HepG2 (cell line): ENCODE results near the gene TBC1D16. TPM values are rescaled to one million over a fixed set of nuclear protein-coding genes. Genes with fewer than 3 reads are reported as not detected.
A peak's percentile ranks its signal among the peaks of the same experiment; 100 is the strongest.

Experiments
- ATF7-NPFF ChIP-seq: sonication (generic); formaldehyde crosslinking; IDR thresholded peaks from 2 replicates; pipeline ENCODE4 v1.8.1; 2023; ENCODE audit warnings: mild to moderate bottlenecking, low read depth, missing genetic modification reagents, moderate library complexity
- BCL6 ChIP-seq: IDR thresholded peaks from 2 replicates; pipeline ENCODE4 v1.6.1; 2016; ENCODE audit warnings: missing genetic modification reagents, missing compliant biosample characterization
- ERF ChIP-seq: IDR thresholded peaks from 2 replicates; pipeline ENCODE4 v1.6.1; 2018; ENCODE audit warnings: missing biosample characterization, missing genetic modification reagents
- FOXA3 ChIP-seq: IDR thresholded peaks from 2 replicates; pipeline ENCODE4 v1.6.1; 2016; ENCODE audit warnings: missing genetic modification reagents, missing compliant biosample characterization
- IRF2 ChIP-seq: IDR thresholded peaks from 2 replicates; pipeline ENCODE4 v1.6.1; 2018; ENCODE audit warnings: missing genetic modification reagents, missing compliant biosample characterization
- MTA1 ChIP-seq: sonication (generic); formaldehyde crosslinking; IDR thresholded peaks from 2 replicates; pipeline ENCODE4 v1.4.0; 2020; ENCODE audit warnings: missing genetic modification reagents, mild to moderate bottlenecking, borderline replicate concordance
- MXI1 ChIP-seq: IDR thresholded peaks from 3 replicates; pipeline ENCODE4 v1.6.1; 2012; ENCODE audit warnings: low read depth, low read length, inconsistent platforms, borderline replicate concordance
- NFIB ChIP-seq: sonication (generic); formaldehyde crosslinking; IDR thresholded peaks from 2 replicates; pipeline ENCODE4 v1.9.0; 2021; ENCODE audit warnings: missing genetic modification reagents, mild to moderate bottlenecking, borderline replicate concordance
- NR2F1 ChIP-seq, 2 experiments: fragments of 450-650 bp in 1 of 2; formaldehyde crosslinking in 1 of 2; IDR thresholded peaks; 2 replicates each; pipeline versions ENCODE4 v1.5.0 to v1.6.1; 2016 to 2020; ENCODE audit warnings: mild to moderate bottlenecking in 1 of 2, missing compliant biosample characterization in 1 of 2, missing genetic modification reagents in 1 of 2, moderate library complexity in 1 of 2
- PHF5A ChIP-seq: IDR thresholded peaks from one replicate; pipeline ENCODE4 v1.6.1; 2018; ENCODE audit warnings: low read depth, missing genetic modification reagents; ENCODE audit not compliant: unreplicated experiment
- PHF8 ChIP-seq: sonication (generic); formaldehyde crosslinking; IDR thresholded peaks from 2 replicates; pipeline ENCODE4 v1.5.0; 2020; ENCODE audit warnings: missing genetic modification reagents
- REXO4 ChIP-seq: sonication (generic); formaldehyde crosslinking; IDR thresholded peaks from 2 replicates; pipeline ENCODE4 v1.8.0; 2022; ENCODE audit warnings: missing genetic modification reagents, mild to moderate bottlenecking, borderline replicate concordance
- RXRB ChIP-seq: IDR thresholded peaks from 2 replicates; pipeline ENCODE4 v1.6.1; 2016; ENCODE audit warnings: borderline replicate concordance, missing genetic modification reagents, missing compliant biosample characterization
- SAP130 ChIP-seq: IDR thresholded peaks from 2 replicates; pipeline ENCODE4 v1.6.1; 2016; ENCODE audit warnings: low read depth
- U2AF2 ChIP-seq: fragments of 200-400 bp; formaldehyde crosslinking; IDR thresholded peaks from 2 replicates; pipeline ENCODE4 v1.6.1; 2017; ENCODE audit warnings: low read depth, mild to moderate bottlenecking, low read length
- ZNF225 ChIP-seq: sonication (generic); formaldehyde crosslinking; IDR thresholded peaks from 2 replicates; pipeline ENCODE4 v1.4.0; 2020; ENCODE audit warnings: mild to moderate bottlenecking, missing genetic modification reagents
- ZNF24 ChIP-seq: fragments of 450-650 bp; IDR thresholded peaks from 2 replicates; pipeline ENCODE4 v1.6.1; 2017; ENCODE audit warnings: antibody characterized with exemption, mild to moderate bottlenecking
- ZNF501 ChIP-seq: sonication (generic); formaldehyde crosslinking; IDR thresholded peaks from 2 replicates; pipeline ENCODE4 v1.5.1; 2020; ENCODE audit warnings: mild to moderate bottlenecking, moderate library complexity, missing genetic modification reagents
- polyA plus RNA-seq, 8 experiments: library from polyadenylated mRNA; depleted of rRNA in 3 of 8; stranded (reverse) in 7 of 8; unstranded in 1 of 8; fragments of >200 nt; fragmentation: Illumina TruSeq in 4 of 8; extraction: Trizol in 4 of 8; gene quantifications; 2 replicates each; pipeline versions ENCODE4 v1.2.1 to v1.2.3, GENCODE V29; 2011 to 2016; ENCODE audit warnings: low read depth in 4 of 8, missing spikeins in 1 of 8, mixed read lengths in 1 of 8; ENCODE audit not compliant: insufficient read depth in 1 of 8
- total RNA-seq, 5 experiments: library from RNA; depleted of rRNA; stranded (reverse); fragments of >200 nt; fragmentation: Illumina TruSeq; extraction: Trizol; gene quantifications; 2 replicates each; pipeline ENCODE4 v1.2.3, GENCODE V29; 2016; ENCODE audit warnings: low read depth in 1 of 5
- TF ChIP-seq, protein P1 (sequence below): IDR thresholded peaks from 2 replicates; pipeline ENCODE4 v1.6.1; 2012; ENCODE audit warnings: low read depth, low read length, improper control_type of control experiment
- TF ChIP-seq, protein P2 (sequence below): sonication (generic); formaldehyde crosslinking; IDR thresholded peaks from 2 replicates; pipeline ENCODE4 v1.5.1; 2020; ENCODE audit warnings: mild to moderate bottlenecking, missing genetic modification reagents, moderate library complexity

Gene TBC1D16
- total and polyA plus RNA-seq, 2 of the 13 experiments (the other 11 are each of a cell fraction or from before 2014, with no cell fraction given), result 14.9 to 24.9 TPM

DNA sequence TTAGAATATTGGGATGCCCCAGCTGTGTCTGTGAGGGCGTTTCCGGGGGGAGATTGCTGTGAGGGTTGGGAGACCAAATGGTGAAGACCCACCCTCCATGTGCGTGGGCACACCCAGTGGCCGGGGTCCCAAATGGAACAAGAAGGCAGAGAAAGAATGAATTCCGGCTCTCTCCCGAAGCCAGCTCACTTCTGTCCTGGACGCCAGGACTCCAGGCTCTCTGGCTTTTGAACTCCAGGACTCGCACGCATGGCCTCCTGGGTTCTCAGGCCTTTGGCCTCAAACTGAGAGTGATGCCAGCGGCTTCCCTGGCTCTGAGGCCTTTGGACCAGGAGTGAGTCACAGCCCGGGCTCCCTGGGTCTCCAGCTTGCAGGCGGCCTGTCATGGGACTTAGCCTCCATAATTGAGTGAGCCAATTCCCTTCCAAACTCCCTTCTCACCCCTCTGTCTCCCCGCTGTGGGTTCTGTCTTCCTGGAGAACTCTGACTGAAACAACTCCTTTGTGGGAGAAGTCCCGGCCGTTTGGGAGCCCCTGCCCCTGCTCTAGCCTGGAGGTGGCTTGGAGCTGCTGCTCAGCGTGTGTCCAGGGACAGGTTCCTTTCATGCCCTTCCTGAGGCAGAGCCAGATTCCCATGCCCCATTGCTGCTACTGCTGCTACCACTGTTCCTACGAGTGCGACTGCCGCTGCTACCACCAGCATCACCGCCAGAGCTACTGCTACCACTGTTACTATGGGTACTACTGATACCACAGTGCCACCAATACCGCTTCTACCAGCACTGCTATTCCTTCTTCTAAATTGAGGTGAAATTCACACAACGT is 146.6 kb downstream of the TBC1D16 start (continued):
- TF ChIP-seq U2AF2 (no peak), SAP130 (CRISPR knock-in tag) (peak; percentile 61; the same call in 1 of the 2 replicates), ERF (CRISPR knock-in tag) (peak; percentile 65; the same call in 1 of the 2 replicates), NR2F1 (CRISPR knock-in tag; IDR thresholded peaks at IDR 0.05) (no peak), ZNF225 (CRISPR knock-in tag) (no peak), RXRB (CRISPR knock-in tag) (peak; percentile 76; the same call in 1 of the 2 replicates), NFIB (no peak), ZNF501 (peak; percentile 78; the same call in 1 of the 2 replicates), REXO4 (CRISPR knock-in tag) (no peak), IRF2 (CRISPR knock-in tag) (0 out of 2 replicates have a peak, but pooled peaks have one; percentile 45), PHF8 (CRISPR knock-in tag) (no peak), MXI1 (no peak; the same call in 2 of the 3 replicates), MTA1 (no peak), FOXA3 (CRISPR knock-in tag) (peak; percentile 18; the same call in 1 of the 2 replicates), ZNF24 (no peak), ATF7-NPFF (CRISPR knock-in tag) (peak; percentile 24; the same call in 1 of the 2 replicates), PHF5A (CRISPR knock-in tag) (no peak), BCL6 (0 out of 2 replicates have a peak, but pooled peaks have one; percentile 42)
- TF ChIP-seq, protein P1, sequence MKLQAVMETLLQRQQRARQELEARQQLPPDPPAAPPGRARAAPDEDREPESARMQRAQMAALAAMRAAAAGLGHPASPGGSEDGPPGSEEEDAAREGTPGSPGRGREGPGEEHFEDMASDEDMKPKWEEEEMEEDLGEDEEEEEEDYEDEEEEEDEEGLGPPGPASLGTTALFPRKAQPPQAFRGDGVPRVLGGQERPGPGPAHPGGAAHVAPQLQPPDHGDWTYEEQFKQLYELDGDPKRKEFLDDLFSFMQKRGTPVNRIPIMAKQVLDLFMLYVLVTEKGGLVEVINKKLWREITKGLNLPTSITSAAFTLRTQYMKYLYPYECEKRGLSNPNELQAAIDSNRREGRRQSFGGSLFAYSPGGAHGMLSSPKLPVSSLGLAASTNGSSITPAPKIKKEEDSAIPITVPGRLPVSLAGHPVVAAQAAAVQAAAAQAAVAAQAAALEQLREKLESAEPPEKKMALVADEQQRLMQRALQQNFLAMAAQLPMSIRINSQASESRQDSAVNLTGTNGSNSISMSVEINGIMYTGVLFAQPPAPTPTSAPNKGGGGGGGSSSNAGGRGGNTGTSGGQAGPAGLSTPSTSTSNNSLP, result no peak
- TF ChIP-seq, protein P2, sequence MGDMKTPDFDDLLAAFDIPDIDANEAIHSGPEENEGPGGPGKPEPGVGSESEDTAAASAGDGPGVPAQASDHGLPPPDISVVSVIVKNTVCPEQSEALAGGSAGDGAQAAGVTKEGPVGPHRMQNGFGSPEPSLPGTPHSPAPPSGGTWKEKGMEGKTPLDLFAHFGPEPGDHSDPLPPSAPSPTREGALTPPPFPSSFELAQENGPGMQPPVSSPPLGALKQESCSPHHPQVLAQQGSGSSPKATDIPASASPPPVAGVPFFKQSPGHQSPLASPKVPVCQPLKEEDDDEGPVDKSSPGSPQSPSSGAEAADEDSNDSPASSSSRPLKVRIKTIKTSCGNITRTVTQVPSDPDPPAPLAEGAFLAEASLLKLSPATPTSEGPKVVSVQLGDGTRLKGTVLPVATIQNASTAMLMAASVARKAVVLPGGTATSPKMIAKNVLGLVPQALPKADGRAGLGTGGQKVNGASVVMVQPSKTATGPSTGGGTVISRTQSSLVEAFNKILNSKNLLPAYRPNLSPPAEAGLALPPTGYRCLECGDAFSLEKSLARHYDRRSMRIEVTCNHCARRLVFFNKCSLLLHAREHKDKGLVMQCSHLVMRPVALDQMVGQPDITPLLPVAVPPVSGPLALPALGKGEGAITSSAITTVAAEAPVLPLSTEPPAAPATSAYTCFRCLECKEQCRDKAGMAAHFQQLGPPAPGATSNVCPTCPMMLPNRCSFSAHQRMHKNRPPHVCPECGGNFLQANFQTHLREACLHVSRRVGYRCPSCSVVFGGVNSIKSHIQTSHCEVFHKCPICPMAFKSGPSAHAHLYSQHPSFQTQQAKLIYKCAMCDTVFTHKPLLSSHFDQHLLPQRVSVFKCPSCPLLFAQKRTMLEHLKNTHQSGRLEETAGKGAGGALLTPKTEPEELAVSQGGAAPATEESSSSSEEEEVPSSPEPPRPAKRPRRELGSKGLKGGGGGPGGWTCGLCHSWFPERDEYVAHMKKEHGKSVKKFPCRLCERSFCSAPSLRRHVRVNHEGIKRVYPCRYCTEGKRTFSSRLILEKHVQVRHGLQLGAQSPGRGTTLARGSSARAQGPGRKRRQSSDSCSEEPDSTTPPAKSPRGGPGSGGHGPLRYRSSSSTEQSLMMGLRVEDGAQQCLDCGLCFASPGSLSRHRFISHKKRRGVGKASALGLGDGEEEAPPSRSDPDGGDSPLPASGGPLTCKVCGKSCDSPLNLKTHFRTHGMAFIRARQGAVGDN (CRISPR knock-in tag), result peak; percentile 92
